Measurements from ENCODE around the gene VPS54.

Gene VPS54

DNA sequence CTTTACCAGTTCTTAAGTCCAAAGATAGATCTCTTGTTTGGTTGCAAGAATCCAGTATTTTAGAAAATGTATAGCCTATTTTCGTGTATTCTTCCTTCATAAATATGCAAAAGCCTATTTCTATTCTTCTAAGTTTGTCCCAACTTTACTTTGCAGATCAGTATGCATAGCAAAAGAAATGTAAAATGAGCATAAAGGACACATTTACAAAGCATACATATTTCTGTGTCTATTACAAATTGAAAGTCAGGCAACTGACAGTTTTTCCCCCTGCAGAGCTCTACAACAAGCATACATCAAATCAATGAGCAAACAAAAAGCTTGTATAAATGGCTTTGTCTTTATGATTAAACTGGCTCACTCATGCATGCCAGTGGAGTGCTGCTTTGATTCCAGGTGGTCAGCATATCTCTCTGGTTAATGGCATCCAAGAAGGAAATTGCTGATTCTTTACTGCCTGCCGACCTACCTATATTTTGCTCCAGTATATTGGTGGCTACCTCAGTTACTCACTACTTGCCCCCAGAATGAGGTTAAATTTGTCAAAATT lies 10.0 kb upstream of the VPS54 start:
- Histone ChIP-seq H2AFZ (ENCODE audit: low read depth, low read length, severe bottlenecking) (no peak overlapping the region), H3K4me2 (ENCODE audit: low read depth, low read length, poor library complexity, severe bottlenecking) (no peak overlapping the region), H3K9me2 (replicated peaks; ENCODE audit: insufficient read depth, low read length) (no peaks in the 10 kb centered on the region), H3K36me3 (ENCODE audit: low read length) (no peaks in the 10 kb centered on the region), H3K9ac (ENCODE audit: low read length) (no peak overlapping the region), H3K27me3 (ENCODE audit: low read length) (no peaks in the 10 kb centered on the region), H3F3A (ENCODE audit: insufficient read depth) (no peaks in the 10 kb centered on the region), H3K27ac (ENCODE audit: low read depth, low read length) (no peak overlapping the region), H3K9me3 (ENCODE audit: insufficient read depth, low read length) (no peaks in the 10 kb centered on the region), H3K4me3 (ENCODE audit: insufficient read depth, low read length, poor library complexity, severe bottlenecking) (no peak overlapping the region), H4K20me1 (ENCODE audit: low read depth, low read length) (no peaks in the 10 kb centered on the region), H3K79me2 (ENCODE audit: insufficient read depth, low read length) (no peaks in the 10 kb centered on the region)
- TF ChIP-seq, protein P1, sequence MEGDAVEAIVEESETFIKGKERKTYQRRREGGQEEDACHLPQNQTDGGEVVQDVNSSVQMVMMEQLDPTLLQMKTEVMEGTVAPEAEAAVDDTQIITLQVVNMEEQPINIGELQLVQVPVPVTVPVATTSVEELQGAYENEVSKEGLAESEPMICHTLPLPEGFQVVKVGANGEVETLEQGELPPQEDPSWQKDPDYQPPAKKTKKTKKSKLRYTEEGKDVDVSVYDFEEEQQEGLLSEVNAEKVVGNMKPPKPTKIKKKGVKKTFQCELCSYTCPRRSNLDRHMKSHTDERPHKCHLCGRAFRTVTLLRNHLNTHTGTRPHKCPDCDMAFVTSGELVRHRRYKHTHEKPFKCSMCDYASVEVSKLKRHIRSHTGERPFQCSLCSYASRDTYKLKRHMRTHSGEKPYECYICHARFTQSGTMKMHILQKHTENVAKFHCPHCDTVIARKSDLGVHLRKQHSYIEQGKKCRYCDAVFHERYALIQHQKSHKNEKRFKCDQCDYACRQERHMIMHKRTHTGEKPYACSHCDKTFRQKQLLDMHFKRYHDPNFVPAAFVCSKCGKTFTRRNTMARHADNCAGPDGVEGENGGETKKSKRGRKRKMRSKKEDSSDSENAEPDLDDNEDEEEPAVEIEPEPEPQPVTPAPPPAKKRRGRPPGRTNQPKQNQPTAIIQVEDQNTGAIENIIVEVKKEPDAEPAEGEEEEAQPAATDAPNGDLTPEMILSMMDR (IDR thresholded peaks at IDR 0.05; ENCODE audit: insufficient read depth, low read length, poor library complexity, severe bottlenecking): no peak
- TF ChIP-seq EZH2phosphoT487 (conservative IDR thresholded peaks at IDR 0.05; ENCODE audit: low read length): no peak

DNA sequence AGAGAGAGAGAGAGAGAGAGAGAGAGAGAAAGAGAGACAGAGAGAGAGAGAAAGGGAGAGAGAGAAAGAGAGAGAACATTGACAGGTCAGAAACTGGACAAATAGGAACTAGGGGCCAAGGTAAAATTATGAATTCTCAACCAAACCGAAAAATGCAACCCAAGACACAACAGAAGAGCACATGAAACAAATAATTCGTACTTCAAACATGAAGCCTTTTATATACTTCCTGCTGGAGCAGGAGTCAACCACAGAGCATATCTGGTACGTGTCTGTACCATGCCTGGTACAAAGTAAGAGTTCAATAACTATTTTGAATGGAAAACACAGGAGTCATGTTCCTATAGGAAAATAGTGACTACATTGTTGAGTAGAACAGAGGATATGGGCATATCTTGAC lies 6.5 kb upstream of the VPS54 start:
- Histone ChIP-seq H2AFZ (ENCODE audit: low read depth, low read length, severe bottlenecking) (no peak overlapping the region), H3K4me2 (ENCODE audit: low read depth, low read length, poor library complexity, severe bottlenecking) (no peak overlapping the region), H3K9ac (ENCODE audit: low read length) (no peak overlapping the region)

DNA sequence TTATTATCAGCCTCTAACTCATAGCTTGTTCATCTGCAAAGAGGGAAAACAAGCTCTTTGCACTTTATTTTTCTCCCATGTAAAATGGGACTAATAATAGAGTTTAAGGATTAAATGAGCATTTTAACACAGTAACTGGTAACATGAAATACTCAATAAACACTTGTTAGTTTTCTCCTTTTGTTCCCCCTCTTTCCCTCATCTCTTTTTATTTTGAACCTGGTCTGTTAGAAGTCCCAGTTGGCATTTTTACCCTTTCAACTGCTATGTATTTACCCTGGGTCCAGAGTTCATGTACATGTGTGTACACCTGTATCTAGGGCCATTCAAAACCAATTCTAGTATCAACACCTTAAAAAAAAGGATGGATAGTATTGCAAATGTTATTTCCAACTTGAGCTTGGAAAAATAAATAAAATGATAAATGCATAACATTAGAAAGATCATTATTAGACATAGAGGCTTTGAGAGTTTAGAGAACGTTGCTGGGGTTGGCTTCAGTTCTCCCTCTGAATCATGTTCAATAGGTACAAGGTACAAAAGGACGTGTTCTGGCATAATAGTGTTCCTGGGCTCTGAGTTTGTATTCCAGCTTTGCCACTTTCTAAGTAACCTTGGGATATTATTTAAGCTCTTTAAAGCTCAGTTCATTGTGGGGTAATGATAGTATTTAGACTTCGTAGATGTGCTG lies 5.2 kb upstream of the VPS54 start:
- peaks cover 11% of the 10 kb centered on the region for H3F3A ChIP-seq (ENCODE audit: insufficient read depth)
- no peak overlapping the region for H2AFZ ChIP-seq (ENCODE audit: low read depth, low read length, severe bottlenecking)
- no peak overlapping the region for H3K4me3 ChIP-seq (ENCODE audit: insufficient read depth, low read length, poor library complexity, severe bottlenecking)
- TF ChIP-seq, protein P1 (IDR thresholded peaks at IDR 0.05; ENCODE audit: insufficient read depth, low read length, poor library complexity, severe bottlenecking): no peak
- no peak for TF ChIP-seq EZH2phosphoT487 (conservative IDR thresholded peaks at IDR 0.05; ENCODE audit: low read length)
- H3K9me2 ChIP-seq (replicated peaks; ENCODE audit: insufficient read depth, low read length): no peaks in the 10 kb centered on the region
- H3K36me3 ChIP-seq (ENCODE audit: low read length): no peaks in the 10 kb centered on the region
- no peak overlapping the region for H3K9ac ChIP-seq (ENCODE audit: low read length)
- no peaks in the 10 kb centered on the region for H3K27me3 ChIP-seq (ENCODE audit: low read length)
- no peaks in the 10 kb centered on the region for H4K20me1 ChIP-seq (ENCODE audit: low read depth, low read length)
- H3K79me2 ChIP-seq (ENCODE audit: insufficient read depth, low read length): no peaks in the 10 kb centered on the region
- no peak overlapping the region for H3K27ac ChIP-seq (ENCODE audit: low read depth, low read length)
- no peaks in the 10 kb centered on the region for H3K9me3 ChIP-seq (ENCODE audit: insufficient read depth, low read length)
- no peak overlapping the region for H3K4me2 ChIP-seq (ENCODE audit: low read depth, low read length, poor library complexity, severe bottlenecking)

More for the DNA sequence above, 6.5 kb upstream of the VPS54 start:
- Histone ChIP-seq H3K36me3 (ENCODE audit: low read length) (no peaks in the 10 kb centered on the region), H3F3A (ENCODE audit: insufficient read depth) (no peaks in the 10 kb centered on the region), H4K20me1 (ENCODE audit: low read depth, low read length) (no peaks in the 10 kb centered on the region), H3K79me2 (ENCODE audit: insufficient read depth, low read length) (no peaks in the 10 kb centered on the region), H3K9me3 (ENCODE audit: insufficient read depth, low read length) (no peaks in the 10 kb centered on the region), H3K4me3 (ENCODE audit: insufficient read depth, low read length, poor library complexity, severe bottlenecking) (no peak overlapping the region), H3K27ac (ENCODE audit: low read depth, low read length) (no peak overlapping the region), H3K9me2 (replicated peaks; ENCODE audit: insufficient read depth, low read length) (no peaks in the 10 kb centered on the region), H3K27me3 (ENCODE audit: low read length) (no peaks in the 10 kb centered on the region)
- no peak for TF ChIP-seq EZH2phosphoT487 (conservative IDR thresholded peaks at IDR 0.05; ENCODE audit: low read length)
- TF ChIP-seq, protein P1 (IDR thresholded peaks at IDR 0.05; ENCODE audit: insufficient read depth, low read length, poor library complexity, severe bottlenecking): no peak

Measured in SU-DHL-6 (cell line).